Uterus (tissue), 2 donors: ENCODE measurements around the gene INPP5A.

Experiments
- CTCF ChIP-seq, 4 experiments: fragments of 200-600 bp in 2 of 4; fragments of 450-650 bp in 2 of 4; sonication (generic) in 2 of 4; IDR thresholded peaks; one replicate each; pipeline ENCODE4 v1.5.1; 2016 to 2019; ENCODE audit warnings: antibody characterized with exemption in 4 of 4, mild to moderate bottlenecking in 2 of 4, moderate library complexity in 1 of 4
- POLR2A ChIP-seq, 2 donors: fragments of 450-650 bp; IDR thresholded peaks; one replicate each; pipeline ENCODE4 v1.6.1; 2016; ENCODE audit warnings: antibody characterized with exemption in 2 of 2, mild to moderate bottlenecking in 1 of 2, moderate library complexity in 1 of 2

- TF ChIP-seq CTCF (IDR thresholded peaks at IDR 0.05) (no peak), POLR2A (IDR thresholded peaks at IDR 0.05) (no peak)
Observed at GRCh38 chr10:132726194-132726593, 188.6 kb downstream of the INPP5A start.
